GM12892 (cell line): ENCODE results near the gene TRAPPC2L.

Experiments
- POLR2A ChIP-seq: IDR thresholded peaks from 2 replicates; pipeline ENCODE4 v1.6.1; 2011; ENCODE audit warnings: low read depth, low read length, control low read depth
- POLR2AphosphoS5 ChIP-seq: IDR thresholded peaks from 2 replicates; pipeline ENCODE4 v1.6.1; 2011; ENCODE audit warnings: low read depth, low read length, control low read depth
- TAF1 ChIP-seq: IDR thresholded peaks from 2 replicates; pipeline ENCODE4 v1.6.1; 2011; ENCODE audit warnings: low read depth, mild to moderate bottlenecking, control low read depth, low read length, borderline replicate concordance

- no peak for TF ChIP-seq POLR2A
- TF ChIP-seq POLR2AphosphoS5 = no peak
- TF ChIP-seq TAF1 = no peak
Observed at GRCh38 chr16:88880226-88881006, 23.5 kb downstream of the TRAPPC2L start.
